ENCODE measurements around the gene MMAB.
A peak's percentile ranks its signal among the peaks of the same experiment; 100 is the strongest.
"Not testable (repeated sequence)": the region's sequence is repeated elsewhere in the genome, so short reads cannot be mapped to it uniquely, and the experiment has no call there.

The MMAB gene

GRCh38 chr12:109602132-109602531 lies 28.8 kb upstream of the MMAB start:
- DNase-seq (ENCODE audit: low spot score): not testable (repeated sequence)

DNA sequence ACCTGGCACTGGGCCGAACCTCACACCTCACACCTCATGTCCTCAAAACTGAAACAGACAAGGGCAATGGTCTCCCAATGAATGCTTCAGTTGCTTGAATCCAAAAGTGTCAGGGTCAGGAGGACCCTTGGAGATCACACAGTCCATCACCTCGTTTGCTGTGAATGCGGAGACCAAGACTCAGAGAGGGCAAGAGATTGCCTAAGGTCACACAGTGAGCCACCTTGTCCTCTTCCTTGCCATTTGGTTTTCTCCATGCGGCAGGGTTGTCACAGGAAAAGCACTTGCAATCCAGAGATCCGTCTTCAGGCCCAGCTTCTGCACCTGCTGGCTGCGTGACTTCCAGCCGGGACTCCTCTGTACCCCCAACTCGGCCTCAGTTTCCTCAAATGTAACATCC lies 28.3 kb upstream of the MMAB start:
- DNase-seq (ENCODE audit: low spot score): no peak

GRCh38 chr12:109600995-109601394 lies 27.7 kb upstream of the MMAB start:
- DNase-seq (ENCODE audit: low spot score): no peak

GRCh38 chr12:109600481-109600880 lies 27.2 kb upstream of the MMAB start:
- no peak for DNase-seq (ENCODE audit: low spot score)

- DNase-seq (ENCODE audit: low spot score): no peak
Observed at GRCh38 chr12:109599087-109599486, 25.8 kb upstream of the MMAB start.

GRCh38 chr12:109598428-109598854 lies 25.1 kb upstream of the MMAB start:
- no peak for DNase-seq (ENCODE audit: low spot score)

DNA sequence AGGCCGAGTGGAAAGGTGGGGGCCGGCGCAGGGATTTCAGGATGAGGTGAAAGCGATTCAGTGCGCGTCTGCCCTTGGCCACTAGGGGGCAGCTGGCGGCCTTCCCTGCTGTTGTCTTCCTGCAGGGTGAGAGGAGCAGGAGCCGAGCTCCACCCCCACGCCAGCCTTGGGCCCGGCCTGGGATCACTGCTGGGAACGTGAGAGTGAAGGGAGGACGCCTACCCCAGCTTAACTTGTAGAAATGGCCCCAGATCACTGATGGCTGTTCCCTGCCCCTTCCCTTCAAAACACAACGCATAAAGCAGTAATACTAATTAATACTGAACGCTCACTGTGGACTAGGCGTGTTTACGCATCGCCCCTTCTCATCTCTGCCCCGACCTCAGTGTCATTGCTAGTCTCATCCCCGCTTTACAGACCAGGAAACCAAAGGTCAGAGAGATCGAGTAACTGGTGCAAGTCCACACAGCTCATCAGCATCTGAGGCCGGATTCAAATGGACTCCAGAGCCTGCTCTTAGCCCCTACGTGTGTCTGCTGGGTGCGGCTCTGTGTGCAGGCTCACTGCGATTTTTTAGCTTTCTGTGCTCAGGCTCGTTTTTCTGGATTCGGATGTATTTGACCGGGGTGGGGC lies 24.6 kb upstream of the MMAB start:
- peak; percentile 91 for DNase-seq (ENCODE audit: low spot score)

DNA sequence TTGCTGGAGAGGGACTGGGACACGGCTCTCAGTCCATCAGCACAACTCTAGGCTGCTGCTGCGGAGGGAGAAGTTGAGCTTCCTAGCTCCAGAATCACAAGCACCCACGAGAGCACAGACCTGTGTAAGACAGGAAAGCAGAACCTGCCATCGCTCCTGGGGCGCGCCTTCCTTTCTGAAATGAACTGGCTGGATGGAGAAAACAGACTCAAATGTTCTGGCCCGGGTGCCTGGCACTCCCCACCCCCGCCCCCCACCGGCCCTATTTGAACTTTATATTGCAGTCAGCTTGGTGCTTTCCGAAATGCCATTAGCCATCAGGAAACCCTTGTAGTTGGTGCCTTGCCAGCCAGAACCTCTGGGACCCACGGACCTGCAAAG lies 24.1 kb upstream of the MMAB start:
- DNase-seq (ENCODE audit: low spot score): no peak

- no peak for DNase-seq (ENCODE audit: low spot score)
Observed at GRCh38 chr12:109596418-109597244, 23.3 kb upstream of the MMAB start.

DNA sequence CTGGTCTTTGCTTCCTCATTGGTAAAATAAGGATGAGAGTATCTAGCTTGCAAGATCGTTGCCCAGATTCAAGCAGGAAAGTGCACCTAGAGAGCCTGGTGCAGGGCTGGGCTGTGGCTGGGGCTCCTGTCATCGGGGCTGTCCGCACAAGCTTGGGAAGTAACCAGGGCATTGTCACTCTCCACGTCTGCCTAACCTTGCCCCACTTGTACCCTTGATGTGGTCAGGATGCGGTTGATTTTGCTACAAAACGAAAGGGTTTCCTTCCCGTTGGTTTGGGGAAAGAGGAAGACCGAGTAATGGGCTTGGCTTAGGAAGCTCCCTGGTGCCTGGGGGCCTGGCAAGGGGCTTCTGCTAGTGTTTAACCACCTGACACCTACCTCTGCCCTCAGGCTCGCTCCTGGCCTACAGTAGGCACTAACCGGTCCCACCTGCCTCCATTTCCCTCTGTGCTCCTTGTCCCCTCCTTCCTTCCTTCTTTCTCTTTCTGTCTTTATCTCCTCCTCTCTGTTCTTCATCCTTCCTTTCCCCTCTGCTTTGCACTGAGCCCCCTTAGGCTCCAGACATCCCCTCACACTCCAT lies 22.1 kb upstream of the MMAB start:
- no peak for DNase-seq (ENCODE audit: low spot score)

DNA sequence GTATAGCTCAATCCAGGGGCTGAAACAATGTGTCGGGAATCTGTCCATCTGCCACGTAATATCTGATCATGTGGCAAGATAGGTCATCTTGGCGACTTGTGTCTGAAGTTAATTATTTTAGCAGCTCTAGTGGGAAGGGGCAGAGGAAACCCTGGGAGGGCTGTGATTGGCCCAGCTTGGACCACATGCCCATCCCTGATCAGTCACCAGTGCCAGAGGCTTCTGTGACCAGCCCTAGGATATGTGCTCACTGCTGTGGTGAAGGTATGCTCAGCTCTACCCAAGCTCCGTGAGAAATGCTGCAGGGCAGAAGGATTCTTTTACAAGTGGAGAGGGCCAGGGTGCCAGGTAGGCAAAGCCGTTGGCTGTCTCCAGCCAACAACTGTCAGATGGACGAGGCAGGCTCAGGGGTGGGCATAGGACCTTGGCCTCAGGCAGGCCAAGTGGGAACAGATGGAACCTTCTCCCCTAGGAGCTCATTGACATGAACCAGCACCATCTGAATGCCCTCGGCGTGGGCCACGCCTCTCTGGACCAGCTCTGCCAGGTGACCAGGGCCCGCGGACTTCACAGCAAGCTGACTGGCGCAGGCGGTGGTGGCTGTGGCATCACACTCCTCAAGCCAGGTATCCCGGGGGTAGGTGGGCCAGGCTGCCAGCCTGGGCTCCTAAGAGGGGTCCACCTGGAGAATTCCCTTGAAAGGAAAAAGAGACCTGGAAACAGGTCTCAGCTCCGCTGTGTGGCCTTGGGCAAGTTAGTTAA lies 21.4 kb upstream of the MMAB start:
- no peak for DNase-seq (ENCODE audit: low spot score)

DNA sequence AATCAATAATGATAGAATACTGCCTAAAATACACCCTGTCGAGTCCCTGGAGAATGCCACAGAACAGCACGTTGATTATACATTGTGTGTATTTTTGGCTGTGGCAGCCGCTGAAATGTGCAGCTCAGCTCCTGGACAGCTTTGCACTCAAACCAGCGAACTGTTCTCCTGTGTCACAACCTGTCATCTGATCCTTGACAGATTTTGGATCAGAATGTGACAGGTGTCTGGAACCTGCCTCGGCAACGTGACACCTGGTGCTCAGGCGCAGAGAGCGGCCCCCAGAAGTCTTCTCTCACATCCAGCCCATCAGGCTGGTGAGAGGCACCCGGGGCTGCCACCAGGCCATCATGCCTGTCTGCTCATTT lies 19.6 kb upstream of the MMAB start:
- DNase-seq (ENCODE audit: low spot score): no peak

DNA sequence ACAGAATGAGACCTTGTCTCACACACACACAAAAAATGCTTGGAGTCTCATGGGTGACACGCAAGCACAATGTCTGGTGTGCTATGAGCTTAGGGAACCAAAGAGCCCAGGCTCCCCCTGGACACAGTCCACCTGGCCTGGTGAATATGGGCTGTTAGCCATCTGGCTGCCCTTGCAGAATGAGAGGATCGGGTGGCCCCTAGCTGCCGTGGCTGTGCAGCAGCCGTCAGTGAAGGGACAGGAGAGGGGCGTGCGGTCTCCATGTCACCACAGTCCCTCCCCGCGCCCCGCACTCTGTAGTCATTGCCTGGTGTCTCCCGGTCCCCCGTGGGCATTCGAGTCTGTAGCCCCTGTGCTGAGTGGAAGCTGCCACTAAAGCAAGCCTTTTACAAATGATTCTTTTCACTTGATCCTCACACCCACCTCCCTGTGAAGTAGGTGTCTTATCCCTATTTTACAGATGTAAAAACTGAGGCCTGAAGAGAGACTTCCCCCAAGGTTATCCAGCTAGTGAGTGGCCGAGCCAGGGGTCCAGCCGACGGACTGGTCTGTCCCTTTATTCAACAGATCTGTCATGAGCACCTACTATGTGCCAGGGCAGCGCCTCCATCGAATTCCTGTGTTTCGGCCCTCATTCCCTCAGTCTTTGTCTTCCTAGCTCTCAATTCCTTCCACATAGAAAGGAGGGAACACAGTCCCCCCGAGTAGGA lies 19.0 kb upstream of the MMAB start:
- no peak for DNase-seq (ENCODE audit: low spot score)

DNA sequence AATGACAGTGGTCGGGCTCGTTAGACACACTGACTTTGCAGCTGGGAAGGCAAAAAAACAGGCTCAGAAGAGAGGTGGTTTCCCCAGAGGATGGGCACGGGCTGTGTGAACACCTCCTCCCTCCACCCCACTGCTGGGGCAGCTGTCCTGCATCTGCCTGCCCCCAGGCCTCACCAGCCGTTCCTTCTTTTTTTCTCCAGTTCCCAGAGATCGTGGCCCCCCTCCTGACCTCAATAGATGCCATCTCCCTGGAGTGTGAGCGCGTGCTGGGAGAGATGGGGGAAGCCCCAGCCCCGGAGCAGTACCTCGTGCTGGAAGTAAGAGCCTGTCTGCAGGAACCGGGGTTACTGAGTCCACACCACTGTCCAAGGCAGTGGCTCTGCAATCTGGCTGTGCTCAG lies 17.7 kb upstream of the MMAB start:
- DNase-seq (ENCODE audit: low spot score): no peak

- no peak for DNase-seq (ENCODE audit: low spot score)
Observed at GRCh38 chr12:109590566-109590965, 17.3 kb upstream of the MMAB start.

GRCh38 chr12:109589691-109590245 lies 16.5 kb upstream of the MMAB start:
- DNase-seq (ENCODE audit: low spot score): no peak

- no peak for DNase-seq (ENCODE audit: low spot score)
Observed at GRCh38 chr12:109589240-109589590, 15.9 kb upstream of the MMAB start.

- DNase-seq (ENCODE audit: low spot score): no peak
Observed at GRCh38 chr12:109588461-109589239, 15.3 kb upstream of the MMAB start.

DNA sequence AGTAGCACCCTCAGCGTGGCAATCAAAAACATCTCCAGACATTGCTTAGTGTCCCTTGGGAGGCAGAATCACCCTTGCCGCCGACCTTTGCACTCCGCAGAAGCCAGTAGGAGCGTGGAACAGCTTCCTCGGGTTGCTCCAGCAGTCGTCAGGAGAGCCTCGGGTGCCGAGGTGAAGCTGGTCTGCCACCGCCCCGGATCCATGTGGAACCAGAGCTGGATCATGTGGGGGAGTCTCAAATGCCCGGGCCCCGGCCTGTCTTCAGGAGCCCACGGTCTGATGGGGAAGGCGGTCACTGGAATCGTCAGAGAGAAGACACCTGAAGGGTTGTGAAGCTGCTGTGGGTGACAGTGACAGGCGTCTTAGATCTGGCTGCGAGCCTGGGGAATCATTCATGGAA lies 14.6 kb upstream of the MMAB start:
- DNase-seq (ENCODE audit: low spot score): no peak

DNA sequence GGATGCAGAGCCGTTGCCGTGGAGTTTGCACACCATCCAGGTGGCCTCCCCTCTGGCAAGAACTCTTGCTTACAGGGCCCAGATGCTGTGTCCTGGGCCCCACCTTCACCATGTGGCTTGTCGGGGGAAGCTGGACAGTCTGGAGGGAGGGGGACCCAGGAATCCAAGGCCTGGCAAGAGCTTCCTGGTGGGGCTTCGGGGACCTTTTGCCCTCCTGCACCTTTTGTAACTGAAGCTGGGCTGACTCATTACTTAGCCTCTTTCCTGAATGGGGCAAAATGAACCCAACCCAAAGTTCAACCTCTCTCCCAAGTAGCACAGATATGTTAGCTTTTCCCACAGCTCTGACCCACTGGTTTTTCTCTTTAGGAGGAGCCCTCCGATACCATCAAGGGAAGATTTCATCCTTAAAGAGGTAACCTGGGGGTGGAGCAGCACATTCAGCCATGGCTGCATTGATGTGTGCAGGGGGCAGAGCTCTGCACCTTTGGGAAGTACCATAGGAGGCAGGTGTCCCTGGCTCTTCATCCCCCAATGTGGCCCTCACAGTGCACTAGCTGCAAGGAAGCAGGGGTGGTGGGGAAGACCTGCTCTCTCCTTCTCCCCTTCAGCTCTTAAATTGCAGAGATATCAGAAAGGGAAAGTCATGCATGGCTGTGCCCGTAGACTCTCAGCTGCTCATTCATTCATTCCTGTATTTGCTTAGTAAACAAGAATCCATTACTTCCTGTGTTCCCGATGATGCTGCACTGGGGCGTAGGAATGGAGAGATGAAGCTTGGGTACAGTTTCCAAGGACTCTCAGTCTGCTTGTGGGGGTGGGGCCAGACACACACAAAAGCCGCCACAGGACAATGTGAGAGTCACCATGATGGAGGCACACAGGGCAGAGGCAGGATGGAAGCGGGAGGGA lies 13.3 kb upstream of the MMAB start:
- no peak for DNase-seq (ENCODE audit: low spot score)

Measured in LoVo (cell line).